GM03348 (cell line): Measurements from ENCODE around the gene ALMS1.
"Not testable (repeated sequence)": the region's sequence is repeated elsewhere in the genome, so short reads cannot be mapped to it uniquely, and the experiment has no call there.

ENCODE experiments used
- DNase-seq: peaks from one replicate; pipeline ENCODE4 v3.0.0; 2012; ENCODE audit warnings: low spot score

ALMS1 gene, protein sequence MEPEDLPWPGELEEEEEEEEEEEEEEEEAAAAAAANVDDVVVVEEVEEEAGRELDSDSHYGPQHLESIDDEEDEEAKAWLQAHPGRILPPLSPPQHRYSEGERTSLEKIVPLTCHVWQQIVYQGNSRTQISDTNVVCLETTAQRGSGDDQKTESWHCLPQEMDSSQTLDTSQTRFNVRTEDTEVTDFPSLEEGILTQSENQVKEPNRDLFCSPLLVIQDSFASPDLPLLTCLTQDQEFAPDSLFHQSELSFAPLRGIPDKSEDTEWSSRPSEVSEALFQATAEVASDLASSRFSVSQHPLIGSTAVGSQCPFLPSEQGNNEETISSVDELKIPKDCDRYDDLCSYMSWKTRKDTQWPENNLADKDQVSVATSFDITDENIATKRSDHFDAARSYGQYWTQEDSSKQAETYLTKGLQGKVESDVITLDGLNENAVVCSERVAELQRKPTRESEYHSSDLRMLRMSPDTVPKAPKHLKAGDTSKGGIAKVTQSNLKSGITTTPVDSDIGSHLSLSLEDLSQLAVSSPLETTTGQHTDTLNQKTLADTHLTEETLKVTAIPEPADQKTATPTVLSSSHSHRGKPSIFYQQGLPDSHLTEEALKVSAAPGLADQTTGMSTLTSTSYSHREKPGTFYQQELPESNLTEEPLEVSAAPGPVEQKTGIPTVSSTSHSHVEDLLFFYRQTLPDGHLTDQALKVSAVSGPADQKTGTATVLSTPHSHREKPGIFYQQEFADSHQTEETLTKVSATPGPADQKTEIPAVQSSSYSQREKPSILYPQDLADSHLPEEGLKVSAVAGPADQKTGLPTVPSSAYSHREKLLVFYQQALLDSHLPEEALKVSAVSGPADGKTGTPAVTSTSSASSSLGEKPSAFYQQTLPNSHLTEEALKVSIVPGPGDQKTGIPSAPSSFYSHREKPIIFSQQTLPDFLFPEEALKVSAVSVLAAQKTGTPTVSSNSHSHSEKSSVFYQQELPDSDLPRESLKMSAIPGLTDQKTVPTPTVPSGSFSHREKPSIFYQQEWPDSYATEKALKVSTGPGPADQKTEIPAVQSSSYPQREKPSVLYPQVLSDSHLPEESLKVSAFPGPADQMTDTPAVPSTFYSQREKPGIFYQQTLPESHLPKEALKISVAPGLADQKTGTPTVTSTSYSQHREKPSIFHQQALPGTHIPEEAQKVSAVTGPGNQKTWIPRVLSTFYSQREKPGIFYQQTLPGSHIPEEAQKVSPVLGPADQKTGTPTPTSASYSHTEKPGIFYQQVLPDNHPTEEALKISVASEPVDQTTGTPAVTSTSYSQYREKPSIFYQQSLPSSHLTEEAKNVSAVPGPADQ (N-terminal part only)

DNA sequence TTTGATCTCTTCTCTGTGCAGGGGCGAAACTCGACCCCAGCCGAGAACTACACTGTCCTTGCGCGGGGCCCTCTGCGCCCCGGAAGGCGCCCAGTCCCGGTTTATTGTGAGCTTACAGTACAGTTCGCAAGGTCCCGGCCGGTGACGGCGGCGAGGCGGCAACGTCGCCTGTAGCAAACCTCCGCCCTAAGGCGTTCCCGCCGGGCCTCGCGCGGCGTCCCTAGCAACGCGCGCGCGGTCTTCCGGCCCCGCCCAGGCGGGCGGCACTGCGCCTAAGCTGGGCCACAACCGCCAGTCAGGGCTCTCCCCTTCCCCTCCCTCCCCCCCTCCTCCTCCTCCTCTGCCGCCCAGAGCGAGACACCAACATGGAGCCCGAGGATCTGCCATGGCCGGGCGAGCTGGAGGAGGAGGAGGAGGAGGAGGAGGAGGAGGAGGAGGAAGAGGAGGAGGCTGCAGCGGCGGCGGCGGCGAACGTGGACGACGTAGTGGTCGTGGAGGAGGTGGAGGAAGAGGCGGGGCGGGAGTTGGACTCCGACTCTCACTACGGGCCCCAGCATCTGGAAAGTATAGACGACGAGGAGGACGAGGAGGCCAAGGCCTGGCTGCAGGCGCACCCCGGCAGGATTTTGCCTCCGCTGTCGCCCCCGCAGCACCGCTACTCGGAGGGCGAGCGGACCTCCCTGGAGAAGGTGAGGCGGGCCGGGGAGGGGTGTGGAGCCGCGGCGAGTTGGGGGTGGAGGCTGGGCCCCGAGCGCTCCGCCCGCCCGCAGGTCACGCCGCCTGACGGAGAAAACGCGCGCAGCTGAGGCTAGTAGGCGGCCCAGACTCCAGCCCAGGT is at the start of gene ALMS1:
TSS of gene ALMS1 (plus strand) at position 333 of the 838 bp plus-strand sequence. CDS start at position 366, 33 bp downstream.
- peak; percentile 97 for DNase-seq

DNA sequence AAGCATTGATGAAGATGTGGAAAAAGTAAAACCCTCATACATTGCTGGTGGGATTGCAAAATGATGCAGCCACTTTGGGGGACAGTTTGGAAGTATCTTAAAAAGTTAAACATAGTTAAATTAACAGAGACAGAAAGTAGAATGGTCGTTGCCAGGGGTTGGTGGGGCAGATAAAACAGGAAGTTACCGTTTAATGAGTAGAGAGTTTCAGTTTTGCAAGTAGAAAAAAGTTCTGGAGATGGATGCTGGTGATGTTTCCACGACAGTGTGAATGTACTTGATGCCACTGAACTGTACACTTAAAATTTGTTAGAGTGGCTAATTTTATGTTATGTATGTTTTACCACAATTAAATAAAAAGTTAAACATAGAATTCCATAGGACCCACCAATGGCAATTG is 47.8 kb upstream of the ALMS1 start:
- no peak for DNase-seq

DNA sequence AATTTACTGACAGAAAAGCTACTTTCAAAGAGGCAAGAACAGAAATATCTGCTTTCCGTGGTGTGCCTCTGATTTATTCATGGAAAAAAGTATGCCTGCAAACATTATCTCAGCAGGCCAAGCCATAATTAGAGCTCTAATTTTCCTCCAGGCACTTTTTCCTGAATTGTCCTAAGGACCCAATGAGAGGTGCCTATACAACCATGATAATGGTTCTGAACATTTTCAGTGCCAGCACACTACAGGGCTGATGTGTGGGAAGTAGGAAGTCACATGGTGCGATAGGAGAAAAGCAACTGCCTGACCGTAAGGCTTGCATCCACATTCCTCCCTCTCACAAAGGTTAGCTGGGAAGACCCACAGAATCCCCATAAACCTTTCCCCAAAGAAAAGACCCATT is 46.4 kb upstream of the ALMS1 start:
- no peak for DNase-seq

DNA sequence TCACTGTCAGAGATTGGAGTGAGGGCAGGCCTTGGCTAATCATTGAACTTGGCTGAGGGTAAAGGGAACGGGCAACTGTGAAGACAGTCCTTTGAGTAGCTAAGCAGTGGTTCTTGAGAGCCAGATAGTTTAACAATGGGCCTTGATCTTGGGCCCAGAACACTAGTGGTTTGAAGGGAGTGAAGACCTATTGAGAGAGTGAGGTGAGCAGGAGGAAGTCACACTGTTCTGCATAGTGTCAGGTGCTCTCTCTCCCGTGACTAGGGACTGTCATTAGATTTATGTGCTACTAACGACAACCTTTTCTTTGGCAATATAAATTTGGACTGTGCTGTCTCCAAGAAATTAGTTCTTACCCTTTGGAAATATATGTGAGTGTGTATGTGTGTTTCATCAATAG is 44.6 kb upstream of the ALMS1 start:
- no peak for DNase-seq

DNA sequence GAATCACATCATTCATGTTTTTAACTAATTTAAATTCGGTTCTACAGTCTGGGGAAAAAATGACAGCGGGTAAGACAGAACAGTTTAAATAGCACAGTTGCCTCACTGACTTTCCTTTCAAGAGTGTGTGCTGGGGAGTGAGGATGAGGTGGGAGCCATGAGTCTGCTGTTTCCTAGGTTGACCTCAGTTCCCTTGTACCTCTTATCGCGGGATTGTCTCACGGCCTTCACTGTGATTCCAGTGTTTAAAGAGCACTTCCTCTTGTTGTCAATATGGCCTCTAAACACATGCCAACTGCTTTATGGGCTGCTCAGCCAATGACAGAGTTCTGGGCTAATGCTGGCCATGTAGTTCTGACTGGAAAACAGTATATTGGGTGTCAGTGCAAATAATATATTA is 41.6 kb upstream of the ALMS1 start:
- no peak for DNase-seq

DNA sequence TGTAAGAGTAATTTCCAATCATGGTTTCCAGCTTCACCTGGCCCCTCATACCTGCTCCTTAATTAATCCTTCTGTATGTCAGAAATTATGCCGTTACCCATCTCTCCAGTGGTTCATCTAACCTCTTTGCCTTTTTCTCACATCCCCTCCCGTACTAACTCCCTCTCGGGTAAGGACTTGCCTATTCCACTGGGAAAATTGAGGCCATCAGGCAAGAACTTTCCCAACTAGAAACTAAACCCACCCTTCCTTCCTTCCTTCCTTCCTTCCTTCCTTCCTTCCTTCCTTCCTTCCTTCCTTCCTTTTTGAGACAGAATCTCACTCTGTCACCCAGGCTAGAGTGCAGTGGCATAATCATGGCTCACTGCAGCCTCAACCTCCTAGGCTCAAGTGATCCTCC is 40.9 kb upstream of the ALMS1 start:
- DNase-seq, result not testable (repeated sequence)

DNA sequence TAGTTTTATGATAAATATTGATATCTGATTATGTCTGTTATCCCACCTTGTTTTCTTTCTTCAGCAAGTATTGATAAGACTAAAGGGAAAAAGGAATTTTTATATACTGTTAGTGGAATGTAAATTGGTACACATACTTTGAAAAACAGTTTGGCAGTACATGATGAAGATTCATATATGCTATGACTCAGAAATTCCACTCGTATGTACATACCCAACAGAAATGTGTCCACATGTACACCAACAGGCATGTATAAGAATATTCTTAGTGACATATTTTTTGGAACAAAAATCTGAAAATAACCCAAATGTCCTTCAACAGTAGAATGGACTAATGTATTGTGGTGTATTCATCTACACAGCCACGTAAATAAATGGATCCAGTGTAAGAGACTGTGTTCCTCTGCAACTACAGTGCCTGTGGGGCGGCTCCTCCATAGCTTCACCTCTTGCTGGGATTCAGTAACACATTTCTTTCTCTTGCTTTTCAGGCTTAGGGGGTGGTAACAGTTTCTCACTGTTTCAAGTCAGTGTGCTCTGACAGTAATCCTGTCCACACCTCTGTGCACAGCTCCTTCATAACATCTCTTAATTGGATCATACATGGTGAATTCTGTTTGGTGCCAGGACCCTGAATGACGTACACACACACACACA is 35.5 kb upstream of the ALMS1 start:
- no peak for DNase-seq

DNA sequence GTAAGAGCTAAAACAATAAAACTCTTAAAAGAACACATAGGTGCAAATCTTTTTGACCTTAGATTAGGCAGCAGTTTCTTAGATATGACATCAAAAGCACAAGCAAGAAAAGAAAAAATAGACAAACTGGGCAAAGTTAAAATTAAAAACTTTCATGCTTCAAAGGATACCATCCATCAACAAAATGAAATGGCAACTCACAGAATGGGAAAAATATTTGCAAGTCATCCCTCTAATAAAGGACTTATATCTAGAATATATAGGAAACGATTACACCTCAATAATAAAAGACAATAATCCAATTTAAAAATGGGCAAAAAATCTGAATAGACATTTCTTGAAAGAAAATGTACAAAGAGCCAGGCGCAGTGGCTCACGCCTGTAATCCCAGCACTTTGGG is 29.5 kb upstream of the ALMS1 start:
- no peak for DNase-seq

DNA sequence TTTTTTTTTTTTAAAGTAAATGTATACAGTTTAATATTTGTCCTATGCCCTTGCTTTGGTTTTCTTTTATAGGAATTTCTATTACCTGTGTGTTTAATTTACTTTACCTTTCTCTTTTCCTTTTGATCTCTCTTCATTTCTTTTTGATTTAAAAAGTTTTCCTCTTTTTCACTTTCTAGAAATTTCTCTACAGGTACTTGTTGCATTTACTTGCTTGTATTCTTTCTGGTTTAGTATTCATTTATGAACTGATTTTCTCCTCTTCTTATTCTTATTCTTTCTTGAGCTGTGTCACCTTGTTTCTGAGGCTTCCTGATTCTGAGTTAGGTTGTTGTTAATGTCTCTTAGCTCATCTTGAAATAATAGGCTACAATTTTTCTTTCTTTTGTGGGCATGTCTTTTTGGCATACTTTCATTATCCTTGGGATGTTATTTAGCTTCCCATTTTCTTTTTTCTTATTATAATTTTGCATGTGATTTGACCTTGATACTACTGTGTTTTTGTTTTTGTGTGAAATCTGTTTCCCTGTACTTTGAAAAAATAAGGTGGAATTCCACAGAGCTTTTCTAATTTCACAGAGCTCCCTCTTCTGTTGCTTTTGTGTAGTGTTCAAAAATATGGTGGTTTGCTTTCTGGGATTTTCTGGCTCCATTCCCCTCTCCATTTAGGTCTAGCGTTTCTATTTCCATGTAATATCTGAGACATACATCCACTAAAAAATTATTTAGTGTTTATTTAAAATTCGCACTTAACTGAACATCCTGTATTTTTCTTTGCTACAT is 25.5 kb upstream of the ALMS1 start:
- DNase-seq, result peak; percentile 17

DNA sequence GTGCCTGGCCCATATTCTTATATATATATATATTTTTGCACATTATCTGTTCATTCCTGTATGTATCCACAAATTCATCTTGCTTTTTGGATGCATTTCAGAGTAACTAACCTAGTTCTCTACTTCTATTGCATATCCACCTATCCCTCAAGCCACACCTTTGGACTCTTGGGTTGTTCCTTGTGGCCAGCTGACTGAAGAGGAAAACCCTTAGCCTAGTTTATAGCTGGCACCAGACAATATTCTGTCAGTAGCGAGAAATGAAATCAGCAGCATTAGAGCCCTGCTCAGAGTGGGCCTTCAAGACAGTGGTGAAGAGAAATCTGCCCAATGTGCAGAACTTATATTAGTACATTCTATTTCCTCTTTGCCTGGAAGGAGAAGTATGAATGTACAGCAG is 19.6 kb upstream of the ALMS1 start:
- DNase-seq, result no peak

DNA sequence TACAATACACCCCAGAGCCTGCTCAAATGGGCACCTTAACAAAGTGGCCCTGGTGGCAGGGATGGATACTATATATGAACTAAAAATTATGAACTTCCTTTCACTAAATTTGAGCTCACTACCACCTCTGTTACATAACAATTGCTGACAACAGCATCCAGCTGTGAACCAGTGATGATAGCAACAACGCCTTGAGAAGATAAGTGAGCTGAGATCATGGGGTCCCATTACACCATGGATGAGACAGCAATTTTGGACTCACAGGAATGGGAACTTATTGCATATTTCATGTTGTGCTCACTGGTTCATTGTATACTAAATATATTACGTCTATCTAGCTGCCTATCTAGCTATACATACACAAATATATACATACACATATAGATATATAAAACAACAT is 16.9 kb upstream of the ALMS1 start:
- DNase-seq, result no peak

DNA sequence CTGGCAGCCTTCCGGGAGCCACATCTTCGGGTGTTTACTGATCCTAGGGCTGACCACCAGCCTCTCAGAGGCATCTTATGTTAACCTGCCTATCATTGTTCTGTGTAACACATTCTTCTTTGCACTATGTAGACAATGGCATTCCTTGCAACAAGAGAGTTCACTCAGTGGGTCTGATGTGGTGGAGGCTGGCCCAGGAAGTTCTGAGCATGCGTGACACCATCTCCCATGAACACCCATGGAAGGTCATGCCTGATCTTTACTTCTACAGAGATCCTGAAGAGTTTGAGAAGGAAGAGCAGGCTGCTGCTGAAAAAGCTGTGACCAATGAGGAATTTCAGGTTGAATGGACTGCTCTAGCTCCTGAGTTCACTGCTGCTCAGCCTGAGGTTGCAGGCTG is 15.3 kb upstream of the ALMS1 start:
- no peak for DNase-seq

DNA sequence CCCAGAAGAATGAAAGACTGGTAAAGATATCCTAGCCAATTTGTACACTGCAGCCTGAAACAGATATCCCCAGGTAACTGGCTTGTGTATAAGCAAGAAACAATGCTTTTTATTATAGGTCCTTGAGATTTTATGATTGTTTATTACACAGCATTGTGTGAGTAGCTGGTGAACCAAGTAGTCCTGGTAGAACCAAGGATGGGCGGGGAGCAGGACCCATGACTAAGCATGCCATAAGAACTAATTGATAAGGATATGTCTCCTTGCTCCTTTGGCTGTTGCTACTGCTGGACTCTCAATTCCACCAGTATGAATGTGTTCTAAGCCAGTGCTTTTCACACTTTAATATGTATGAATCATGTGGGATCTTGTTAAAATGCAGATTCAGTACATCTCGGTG is 12.3 kb upstream of the ALMS1 start:
- DNase-seq, result no peak

DNA sequence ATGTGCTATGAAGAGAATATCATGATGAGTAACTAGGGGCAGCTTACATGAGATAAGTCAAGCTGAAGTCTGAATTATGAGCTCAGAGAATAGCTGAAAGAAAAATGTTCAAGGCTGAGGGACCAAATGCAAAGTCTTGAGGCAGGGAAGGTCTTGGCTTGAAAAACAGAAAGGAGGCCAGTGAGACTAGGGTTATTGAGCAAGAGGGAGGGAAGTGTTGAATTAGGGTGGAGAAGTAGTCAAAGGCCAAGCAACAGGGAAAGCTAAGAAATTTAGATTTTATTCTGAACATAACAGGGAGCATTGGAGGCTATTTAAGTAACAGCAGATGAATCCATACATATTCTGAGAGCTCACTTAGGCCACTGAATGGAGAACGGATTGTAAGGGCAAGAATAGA is 11.4 kb upstream of the ALMS1 start:
- DNase-seq, result no peak

DNA sequence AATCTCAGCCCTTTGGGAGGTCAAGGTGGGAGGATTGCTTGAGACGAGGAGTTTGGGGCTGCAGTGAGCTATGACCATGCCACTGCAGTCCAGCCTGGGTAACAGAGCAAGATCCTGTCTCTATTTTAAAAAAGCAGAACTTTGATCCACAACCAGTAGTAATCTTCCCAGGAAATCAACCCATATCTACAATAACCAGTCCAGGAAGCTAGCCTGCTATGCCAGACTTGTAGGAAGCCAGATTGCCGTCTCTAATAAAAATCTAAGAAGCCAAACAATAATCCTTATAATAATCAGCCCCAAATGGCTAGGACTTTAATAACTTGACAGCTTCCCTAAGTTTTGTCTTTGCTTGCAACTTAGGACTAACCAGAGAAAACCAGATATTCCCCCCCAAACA is 9.0 kb upstream of the ALMS1 start:
- no peak for DNase-seq

DNA sequence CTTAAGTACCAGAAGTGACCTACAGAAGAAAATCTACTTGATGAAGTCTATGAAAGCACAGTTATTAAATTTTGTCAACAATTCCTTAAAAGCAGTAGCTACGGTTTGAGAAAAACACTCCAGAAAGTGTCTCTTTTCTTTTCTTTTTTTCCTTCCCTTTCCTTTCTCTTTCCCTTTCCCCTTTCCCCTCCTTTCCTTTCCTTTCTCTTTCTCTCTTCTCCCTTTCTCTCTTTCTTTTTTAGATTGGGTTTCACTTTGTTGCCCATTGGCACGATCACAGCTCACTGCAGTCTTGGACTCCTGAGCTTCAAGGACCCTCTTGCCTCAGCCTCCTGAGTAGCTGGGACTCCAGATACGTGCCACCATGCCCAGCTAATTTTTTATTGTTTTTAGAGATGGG is 2.6 kb upstream of the ALMS1 start:
- DNase-seq, result no peak

DNA sequence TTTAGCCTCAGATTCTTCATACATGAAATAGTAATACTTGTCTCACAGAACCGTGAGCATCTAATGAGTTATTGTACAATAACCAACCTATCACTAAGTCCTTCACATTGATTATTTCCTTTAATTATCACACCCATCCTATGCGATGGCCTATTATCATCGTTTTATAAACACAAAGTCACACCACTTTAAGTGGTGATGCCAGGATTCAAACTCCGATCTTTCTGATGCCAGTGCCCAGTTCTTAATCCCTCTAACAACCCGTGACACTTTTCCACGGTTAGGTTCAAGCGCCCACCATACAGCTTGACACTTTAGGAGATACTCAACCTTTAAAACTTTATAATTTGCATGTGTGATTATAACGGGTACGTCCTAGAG is 523 bp upstream of the ALMS1 start:
- DNase-seq, result no peak

DNA sequence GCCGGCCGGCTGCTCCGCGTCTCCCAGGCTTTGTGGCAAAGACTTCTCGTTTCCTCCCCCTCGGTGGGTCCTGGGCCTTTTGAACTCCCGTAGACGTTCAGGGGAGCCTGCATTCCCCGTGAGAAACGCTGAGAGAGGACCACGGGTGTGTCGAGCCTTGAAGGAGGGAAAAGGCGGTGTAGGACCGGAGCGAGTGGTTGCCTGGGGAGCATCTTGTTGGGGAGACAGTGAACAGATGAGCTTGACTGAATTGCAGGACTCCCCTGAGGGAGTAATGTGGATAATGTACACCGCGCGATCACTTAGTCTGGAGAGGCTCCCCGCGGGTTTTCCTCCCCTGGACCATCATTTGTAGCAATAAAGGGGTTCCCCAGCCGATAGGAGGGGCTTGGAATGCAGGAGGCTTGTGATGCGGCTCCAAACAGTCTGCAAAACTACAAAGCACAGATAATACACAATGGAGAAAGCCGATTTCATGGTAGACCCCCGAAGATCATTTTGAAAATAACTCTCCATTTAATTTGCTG is 769 bp downstream of the ALMS1 start:
- no peak for DNase-seq

DNA sequence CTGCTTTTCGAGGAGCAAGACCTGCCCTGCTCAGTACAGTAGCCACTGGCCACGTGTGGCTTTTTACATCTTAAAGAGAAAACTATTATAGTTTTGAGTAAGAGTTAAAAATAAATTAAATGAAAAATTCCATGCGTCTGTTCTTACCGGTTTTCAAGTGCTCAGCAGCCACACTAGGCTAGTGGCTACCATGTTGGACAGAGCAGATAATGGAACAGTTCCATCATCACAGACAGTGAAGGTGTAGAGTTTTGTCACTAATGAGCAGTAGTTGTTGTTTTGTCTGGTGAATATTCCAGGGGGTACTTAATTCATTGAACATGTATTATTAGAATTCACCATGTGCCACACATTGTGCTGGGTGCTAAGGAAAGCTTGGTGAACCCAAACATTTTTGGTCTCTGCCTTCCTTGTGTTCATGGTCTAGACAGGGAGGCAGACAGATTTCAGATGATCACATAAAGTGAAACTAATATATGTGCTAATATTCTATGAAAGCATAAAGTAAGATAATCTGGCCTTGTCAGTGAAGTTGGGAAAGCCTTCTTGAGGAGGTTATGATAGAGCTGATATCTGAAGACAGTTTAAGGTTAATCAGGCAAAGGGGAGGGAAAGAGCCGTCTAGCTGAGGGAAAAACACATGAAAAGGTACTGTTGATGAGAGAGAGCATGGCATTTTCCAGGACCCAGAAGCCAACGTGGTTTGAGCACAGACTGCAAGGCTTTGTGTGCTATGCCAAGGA is 1.4 kb downstream of the ALMS1 start:
- DNase-seq, result no peak
